OCI-LY7 (cell line): Measurements from ENCODE around the gene SH3BP1. TPM values are rescaled to one million over a fixed set of nuclear protein-coding genes. Genes with fewer than 3 reads are reported as not detected.
A peak's percentile ranks its signal among the peaks of the same experiment; 100 is the strongest.
"Not testable (repeated sequence)": the region's sequence is repeated elsewhere in the genome, so short reads cannot be mapped to it uniquely, and the experiment has no call there.

Experiments used
- Bru-seq: library from RNA; stranded (reverse); fragments of 400-500 nt; gene quantifications from one replicate; lab custom pipeline; 2021; lab: Mats Ljungman, UMichigan
- BruChase-seq, 2 experiments: library from RNA; stranded (reverse); fragments of 400-500 nt; gene quantifications; one replicate each; lab custom pipeline; 2021; lab: Mats Ljungman, UMichigan
- BruUV-seq: library from RNA; stranded (reverse); fragments of 400-500 nt; replicated peaks from 2 replicates; lab custom pipeline; 2021; lab: Mats Ljungman, UMichigan
- CTCF ChIA-PET: fragments of 300-600 bp; sonication (Branson Sonifier 250); formaldehyde crosslinking; loops from one replicate; lab custom pipeline; 2022; ENCODE audit warnings: antibody characterized with exemption; ENCODE audit not compliant: unreplicated experiment; lab: Charles Lee
- POLR2A ChIA-PET: fragments of 300-600 bp; sonication (Branson Sonifier 250); formaldehyde crosslinking; loops from one replicate; lab custom pipeline; 2022; ENCODE audit warnings: antibody characterized with exemption; lab: Charles Lee
- DNase-seq: peaks from one replicate; pipeline ENCODE4 v3.0.0-alpha.2; 2015; ENCODE audit warnings: low spot score
- H2AFZ ChIP-seq: fragments of 200-600 bp; sonication (generic), shearing (Covaris generic); 2 replicates; pipeline ENCODE4 v1.6.1; 2014; ENCODE audit warnings: mild to moderate bottlenecking, antibody characterized with exemption, low read length, moderate library complexity
- H3K27ac ChIP-seq: fragments of 200-600 bp; sonication (generic); 2 replicates; pipeline ENCODE4 v1.5.1; 2014; ENCODE audit warnings: mixed run types, low read depth, mild to moderate bottlenecking, moderate library complexity, low read length, inconsistent platforms; ENCODE audit not compliant: poor library complexity, severe bottlenecking
- H3K36me3 ChIP-seq: fragments of 200-600 bp; sonication (generic); 2 replicates; pipeline ENCODE4 v1.6.1; 2014; ENCODE audit warnings: mild to moderate bottlenecking, antibody characterized with exemption, low read length, moderate library complexity, mixed read lengths; ENCODE audit not compliant: insufficient read depth
- H3K4me1 ChIP-seq: fragments of 200-600 bp; sonication (generic); 2 replicates; pipeline ENCODE4 v1.5.1; 2014; ENCODE audit warnings: mild to moderate bottlenecking, low read length; ENCODE audit not compliant: insufficient read depth, poor library complexity, severe bottlenecking
- H3K4me2 ChIP-seq: fragments of 200-600 bp; sonication (generic); 2 replicates; pipeline ENCODE4 v1.6.1; 2014; ENCODE audit warnings: mild to moderate bottlenecking, low read length
- H3K4me3 ChIP-seq: fragments of 200-600 bp; sonication (generic); 2 replicates; pipeline ENCODE4 v1.5.1; 2014; ENCODE audit warnings: mild to moderate bottlenecking, low read depth, low read length; ENCODE audit not compliant: poor library complexity, severe bottlenecking
- H3K79me2 ChIP-seq: fragments of 200-600 bp; sonication (generic); 2 replicates; pipeline ENCODE4 v1.6.1; 2016; ENCODE audit warnings: low read depth, mild to moderate bottlenecking, low read length, moderate library complexity, mixed read lengths; ENCODE audit not compliant: insufficient read depth
- H3K9me2 ChIP-seq: fragments of 200-600 bp; sonication (generic); 2 replicates; pipeline ENCODE4 v1.6.1; 2016; ENCODE audit warnings: mild to moderate bottlenecking, low read length, mixed read lengths; ENCODE audit not compliant: insufficient read depth
- H3K9me3 ChIP-seq: fragments of 200-600 bp; sonication (generic); 2 replicates; pipeline ENCODE4 v1.6.1; 2014; ENCODE audit warnings: mild to moderate bottlenecking, mixed run types, low read length, mixed read lengths
- H4K20me1 ChIP-seq: fragments of 200-600 bp; sonication (generic); 2 replicates; pipeline ENCODE4 v1.6.1; 2014; ENCODE audit warnings: mild to moderate bottlenecking, antibody characterized with exemption, low read length, moderate library complexity, mixed read lengths; ENCODE audit not compliant: insufficient read depth
- CTCF ChIP-seq: fragments of 200-600 bp; sonication (generic); conservative IDR thresholded peaks from 2 replicates; pipeline ENCODE4 v1.5.1; 2014; ENCODE audit warnings: mild to moderate bottlenecking, antibody characterized with exemption, low read length, moderate library complexity, mixed read lengths
- EZH2phosphoT487 ChIP-seq: fragments of 200-600 bp; sonication (generic); IDR thresholded peaks from 2 replicates; pipeline ENCODE4 v1.6.1; 2018; ENCODE audit warnings: low read depth, borderline replicate concordance, mild to moderate bottlenecking, mixed run types, antibody characterized with exemption, low read length, moderate library complexity, mixed read lengths
- intact Hi-C: fragments of 100-400 bp; cut with micrococcal nuclease; formaldehyde crosslinking; loops from one replicate; pipeline ENCODE4 v1.10.0; 2022; ENCODE audit not compliant: unreplicated experiment
- long read RNA-seq: library from polyadenylated mRNA; stranded (forward); transcript quantifications from one replicate; pipeline ENCODE4 v2.0.0, GENCODE V29; 2022
- total RNA-seq, 2 experiments: library from RNA; depleted of rRNA in 1 of 2; stranded (reverse); fragments of >200 nt in 1 of 2; shearing (Covaris generic) in 1 of 2; gene quantifications; 2 replicates each; pipeline ENCODE4 v1.2.3, GENCODE V29; 2014 to 2022

Gene SH3BP1
- 15.3 and 18.3 TPM in 2 replicates for total RNA-seq (2014; rRNA removed; shearing (Covaris generic))
- total RNA-seq (2022), result 44.4 and 48.4 TPM in 2 replicates
- percentile 46 among the genes with signal in this experiment for Bru-seq, nascent RNA
- percentile 65 among the genes with signal in this experiment for BruChase-seq, experiment 1, labeled RNA remaining after a 6-hour chase
- percentile 55 among the genes with signal in this experiment for BruChase-seq, experiment 2, labeled RNA remaining after a 2-hour chase
- long read RNA-seq, transcript SH3BP1-201 (18 exons, 2,854 nt), result major isoform, 7 of 15 reads
- long read RNA-seq, partial matches to known transcripts, result 2 of 15 reads
- long read RNA-seq, other reads (novel, unspliced or antisense), result 6 of 15 reads

DNA sequence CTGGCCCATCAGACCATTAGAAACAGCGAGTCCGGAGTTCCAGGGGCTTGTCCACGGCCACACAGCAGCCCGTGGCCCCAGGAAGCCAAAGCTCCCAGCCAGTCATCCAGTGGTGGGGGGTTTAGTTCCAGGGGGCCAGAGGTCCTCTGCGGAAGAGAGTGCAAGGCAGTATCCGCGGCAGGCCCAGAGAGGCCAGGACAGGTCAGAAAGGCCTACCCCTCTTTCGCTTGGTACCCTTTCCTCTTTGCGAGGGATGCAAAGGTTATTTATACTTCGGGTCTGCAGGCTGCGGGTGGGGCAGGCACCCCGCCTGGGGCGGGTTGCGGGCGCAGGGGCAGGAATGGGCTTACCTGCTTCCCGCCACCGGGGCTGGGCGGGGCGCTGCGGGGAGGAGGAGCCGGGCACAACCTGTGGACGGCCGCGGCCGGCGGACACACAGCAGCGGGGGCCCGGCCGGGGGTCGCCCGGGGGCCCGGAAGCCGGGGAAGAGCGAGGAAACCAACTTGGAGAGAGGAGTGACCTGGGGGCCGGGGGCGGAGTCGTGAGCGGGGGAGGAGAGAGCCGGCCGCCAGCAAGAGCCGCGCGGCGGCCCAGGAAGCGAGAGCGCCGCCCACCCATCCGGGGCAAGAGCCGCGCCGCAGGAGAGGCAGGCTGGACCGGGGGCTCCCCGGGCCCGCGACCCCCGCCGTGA, at the start of gene SH3BP1:
Gene SH3BP1 (plus strand): TSS at position 600 of the 691 bp plus-strand sequence. CDS start 119 bp downstream, outside the sequence.
- TF ChIP-seq EZH2phosphoT487 (no peak), CTCF (no peak; the same call in 1 of the 2 replicates)
- H3K4me1 ChIP-seq, result peaks cover 35% of the 10 kb centered on the region
- peak within 1 kb of the TSS; percentile 41 for H3K27ac ChIP-seq
- intact Hi-C loops, result loop anchor here (2.0 kb wide), 1 partner anchor 16 kb away; no protein-coding TSS in a partner anchor
- POLR2A ChIA-PET, result no interaction called here
- H3K4me2 ChIP-seq, result peak within 1 kb of the TSS; percentile 99
- H3K36me3 ChIP-seq, result peaks cover 17% of the 10 kb centered on the region; the same call in 1 of the 2 replicates
- no peaks in the 10 kb centered on the region for H3K9me3 ChIP-seq
- no peaks in the 10 kb centered on the region for H3K9me2 ChIP-seq
- BruUV-seq, result no TSS peak
- H3K4me3 ChIP-seq, result peak within 1 kb of the TSS; percentile 94
- CTCF ChIA-PET, result interaction anchor here (0.6 kb wide), 2 partner anchors 29 to 289 kb away, joined by 5 to 6 read pairs; no protein-coding TSS in a partner anchor
- peak within 1 kb of the TSS; percentile 78 for H2AFZ ChIP-seq
- no peaks in the 10 kb centered on the region for H3K79me2 ChIP-seq
- no peaks in the 10 kb centered on the region for H4K20me1 ChIP-seq
- peak; percentile 67 for DNase-seq

- H3K79me2 ChIP-seq, DNase-seq, H3K4me3 ChIP-seq, H3K9me3 ChIP-seq, H3K36me3 ChIP-seq, H3K4me2 ChIP-seq, H3K4me1 ChIP-seq, H3K9me2 ChIP-seq, H2AFZ ChIP-seq, intact Hi-C loops, H3K27ac ChIP-seq, BruUV-seq, H4K20me1 ChIP-seq: not testable (repeated sequence)
- CTCF ChIA-PET, result interaction anchor here (0.6 to 1.3 kb wide), 2 partner anchors 11 to 1164 kb away, joined by 4 to 5 read pairs; partner anchors contain the start of gene LGALS2
- POLR2A ChIA-PET, result interaction anchor here (0.7 to 1.7 kb wide), 3 partner anchors 11 to 51 kb away, joined by 5 to 7 read pairs (median 7); partner anchors contain the start of gene LGALS2
Observed at GRCh38 chr22:37591081-37591480, 48.4 kb upstream of the SH3BP1 start.

DNA sequence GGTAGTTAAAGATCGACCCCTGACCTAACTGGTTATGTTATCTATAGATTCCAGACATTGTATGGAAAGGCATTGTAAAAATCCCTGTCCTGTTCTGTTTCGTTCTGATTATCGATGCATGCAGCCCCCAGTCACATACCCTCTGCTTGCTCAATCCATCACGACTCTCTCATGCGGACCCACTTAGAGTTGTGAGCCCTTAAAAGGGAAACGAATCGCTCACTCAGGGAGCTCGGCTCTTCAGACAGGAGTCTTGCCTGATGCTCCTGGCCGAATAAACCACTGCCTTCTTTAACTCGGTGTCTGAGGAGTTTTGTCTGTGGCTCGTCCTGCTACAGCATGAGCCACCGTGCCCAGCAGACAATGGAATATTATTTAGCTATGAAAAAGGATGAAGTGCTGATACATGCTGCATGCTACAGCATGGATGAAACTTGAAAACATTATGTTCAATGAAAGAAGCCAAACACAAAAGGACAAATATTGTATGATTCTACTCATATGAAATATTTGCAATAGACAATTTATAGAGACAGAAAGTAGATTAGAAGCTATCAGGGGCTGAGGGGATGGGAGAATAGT, 47.6 kb upstream of the SH3BP1 start:
- no peaks in the 10 kb centered on the region for H3K79me2 ChIP-seq
- TF ChIP-seq EZH2phosphoT487 (no peak), CTCF (no peak)
- no peaks in the 10 kb centered on the region for H3K4me1 ChIP-seq
- no peaks in the 10 kb centered on the region for H4K20me1 ChIP-seq
- peak overlapping the region; percentile 2 for H3K27ac ChIP-seq
- H3K4me2 ChIP-seq, result peak overlapping the region; percentile 62
- TSS peak; percentile 95 for BruUV-seq
- H3K4me3 ChIP-seq, result peak overlapping the region; percentile 64
- intact Hi-C loops, result loop anchor here (1.0 kb wide), 1 partner anchor 54 kb away; no protein-coding TSS in a partner anchor
- H3K9me3 ChIP-seq, result no peaks in the 10 kb centered on the region
- peak overlapping the region; percentile 67 for H2AFZ ChIP-seq
- no peaks in the 10 kb centered on the region for H3K9me2 ChIP-seq
- no peaks in the 10 kb centered on the region for H3K36me3 ChIP-seq
- DNase-seq, result no peak
- ChIA-PET CTCF (interaction anchor here (0.8 to 1.7 kb wide), 10 partner anchors 10 to 52 kb away, joined by 3 to 21 read pairs (median 4); partner anchors contain the start of genes GGA1 and LGALS2), POLR2A (interaction anchor here (0.6 to 1.7 kb wide), 9 partner anchors 9 to 52 kb away, joined by 3 to 12 read pairs (median 4); partner anchors contain the start of genes GGA1 and LGALS2)
